SK-N-MC (cell line): ENCODE measurements around the gene SLC27A1.

Experiments
- EZH2 ChIP-seq: fragments of 200-600 bp; sonication (generic); IDR thresholded peaks from one replicate; pipeline ENCODE4 v1.6.1; 2017; ENCODE audit warnings: antibody characterized with exemption
- POLR2AphosphoS5 ChIP-seq: IDR thresholded peaks from 2 replicates; pipeline ENCODE4 v1.6.1; 2012; ENCODE audit warnings: mild to moderate bottlenecking, low read depth, low read length, borderline replicate concordance

- TF ChIP-seq POLR2AphosphoS5 = no peak
- TF ChIP-seq EZH2 = no peak
These were observed 50.5 kb downstream of the SLC27A1 start for GRCh38 chr19:17520865-17521264.
